Measurements from ENCODE around the gene ME2. TPM values are rescaled to one million over a fixed set of nuclear protein-coding genes. Genes with fewer than 3 reads are reported as not detected.
"Not testable (repeated sequence)": the region's sequence is repeated elsewhere in the genome, so short reads cannot be mapped to it uniquely, and the experiment has no call there.

ME2 gene
- polyA plus RNA-seq, 1 experiment = 21.9 TPM

GRCh38 chr18:50938912-50939311 is 60.0 kb downstream of the ME2 start:
- H3K36me3 ChIP-seq (ENCODE audit: control insufficient read depth, insufficient read depth, low read length) = 0 out of 2 replicates have a peak, but pooled peaks cover 3% of the 10 kb centered on the region
- no peak overlapping the region for H3K4me3 ChIP-seq (ENCODE audit: low read depth, low read length)
- no peak for TF ChIP-seq CTCF (IDR thresholded peaks at IDR 0.05; ENCODE audit: insufficient read depth, low read depth, low read length)
- POLR2A ChIA-PET = no interaction called here
- no peaks in the 10 kb centered on the region for H3K27me3 ChIP-seq (ENCODE audit: control insufficient read depth, insufficient read depth, low read length)
- CTCF ChIA-PET = interaction anchor here (0.9 to 1.4 kb wide), 2 partner anchors 37 to 112 kb away, joined by 3 to 5 read pairs; no protein-coding TSS in a partner anchor
- DNase-seq (ENCODE audit: low read depth) = no peak

- Histone ChIP-seq H3K4me3 (ENCODE audit: low read depth, low read length) (no peak overlapping the region), H3K36me3 (ENCODE audit: control insufficient read depth, insufficient read depth, low read length) (0 out of 2 replicates have a peak, but pooled peaks cover 2% of the 10 kb centered on the region), H3K27me3 (ENCODE audit: control insufficient read depth, insufficient read depth, low read length) (no peaks in the 10 kb centered on the region)
- ChIA-PET CTCF (no interaction called here), POLR2A (no interaction called here)
- TF ChIP-seq CTCF (IDR thresholded peaks at IDR 0.05; ENCODE audit: insufficient read depth, low read depth, low read length) = no peak
- DNase-seq (ENCODE audit: low read depth) = no peak
Observed at GRCh38 chr18:50944245-50944932, 65.5 kb downstream of the ME2 start.

GRCh38 chr18:50945918-50946317 is 67.0 kb downstream of the ME2 start:
- DNase-seq (ENCODE audit: low read depth); H3K36me3 ChIP-seq (ENCODE audit: control insufficient read depth, insufficient read depth, low read length); POLR2A ChIA-PET; CTCF ChIA-PET; H3K27me3 ChIP-seq (ENCODE audit: control insufficient read depth, insufficient read depth, low read length); H3K4me3 ChIP-seq (ENCODE audit: low read depth, low read length): not testable (repeated sequence)

- Histone ChIP-seq H3K4me3 (ENCODE audit: low read depth, low read length) (no peak overlapping the region), H3K27me3 (ENCODE audit: control insufficient read depth, insufficient read depth, low read length) (no peaks in the 10 kb centered on the region), H3K36me3 (ENCODE audit: control insufficient read depth, insufficient read depth, low read length) (0 out of 2 replicates have a peak, but pooled peaks cover 2% of the 10 kb centered on the region)
- TF ChIP-seq CTCF (IDR thresholded peaks at IDR 0.05; ENCODE audit: insufficient read depth, low read depth, low read length) = no peak
- ChIA-PET POLR2A (no interaction called here), CTCF (no interaction called here)
- DNase-seq (ENCODE audit: low read depth) = no peak
Observed at GRCh38 chr18:50947899-50948298, 69.0 kb downstream of the ME2 start.

- H3K27me3 ChIP-seq (ENCODE audit: control insufficient read depth, insufficient read depth, low read length) = no peaks in the 10 kb centered on the region
- ChIA-PET CTCF (interaction anchor here (0.7 kb wide), 1 partner anchor 79 kb away, joined by 3 read pairs; no protein-coding TSS in a partner anchor), POLR2A (no interaction called here)
- DNase-seq (ENCODE audit: low read depth) = no peak
- no peak for TF ChIP-seq CTCF (IDR thresholded peaks at IDR 0.05; ENCODE audit: insufficient read depth, low read depth, low read length)
- H3K4me3 ChIP-seq (ENCODE audit: low read depth, low read length) = no peak overlapping the region
- H3K36me3 ChIP-seq (ENCODE audit: control insufficient read depth, insufficient read depth, low read length) = no peaks in the 10 kb centered on the region
Observed at GRCh38 chr18:50949185-50949584, 70.3 kb downstream of the ME2 start.

- CTCF ChIA-PET = no interaction called here
- no peaks in the 10 kb centered on the region for H3K27me3 ChIP-seq (ENCODE audit: control insufficient read depth, insufficient read depth, low read length)
- H3K4me3 ChIP-seq (ENCODE audit: low read depth, low read length) = no peak overlapping the region
- H3K36me3 ChIP-seq (ENCODE audit: control insufficient read depth, insufficient read depth, low read length) = no peaks in the 10 kb centered on the region
- POLR2A ChIA-PET = no interaction called here
- DNase-seq (ENCODE audit: low read depth) = no peak
- no peak for TF ChIP-seq CTCF (IDR thresholded peaks at IDR 0.05; ENCODE audit: insufficient read depth, low read depth, low read length)
Observed at GRCh38 chr18:50950626-50951025, 71.7 kb downstream of the ME2 start.

All from BJ (cell line).